NOMO-1 treated with DMSO at 0.1 percent for 48 hours (cell line): ENCODE measurements around the gene GNG4.

Experiments used
- DNase-seq: peaks from one replicate; lab custom pipeline; 2025; ENCODE audit not compliant: unreplicated experiment; lab: John Stamatoyannopoulos, UW

Gene GNG4

DNA sequence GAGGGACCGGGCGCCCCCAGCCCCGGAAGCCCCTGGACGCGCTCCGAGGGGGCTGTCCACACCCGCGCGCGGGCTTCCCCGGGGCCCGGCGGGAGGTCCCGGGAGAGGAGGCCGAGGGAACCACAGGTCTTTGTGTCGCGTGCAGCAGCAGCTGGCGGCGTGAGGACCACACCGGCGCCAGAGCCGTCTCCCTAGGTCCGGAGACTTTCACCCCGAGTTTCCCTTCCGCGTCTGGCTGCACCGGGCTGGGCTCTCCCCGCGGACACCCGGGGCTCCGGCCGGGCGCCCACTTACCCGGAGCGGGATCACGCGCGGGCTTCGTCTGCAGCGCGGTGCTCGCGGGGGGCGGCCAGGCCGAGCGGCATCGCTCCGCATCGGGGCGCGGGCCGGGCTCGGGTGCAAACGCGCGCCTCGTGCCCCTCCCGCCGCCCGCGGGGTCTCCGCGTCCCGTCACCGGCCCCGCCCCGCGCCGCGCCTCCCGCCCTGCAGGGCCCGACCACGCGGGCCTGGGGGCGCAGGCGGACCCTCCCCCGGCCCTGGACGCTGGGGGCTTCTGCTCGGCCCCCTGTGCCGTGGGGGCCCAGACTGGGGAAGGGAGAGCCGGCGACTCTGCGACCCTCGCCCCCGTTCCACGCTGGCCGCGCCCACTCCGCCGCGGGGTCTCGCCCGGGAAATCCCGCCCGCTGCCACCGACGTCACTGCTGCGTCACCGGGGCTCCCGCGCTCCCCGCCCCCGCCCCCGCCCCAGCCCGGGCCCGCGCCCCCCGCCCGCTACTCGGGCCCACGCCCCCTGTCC lies at the start of gene GNG4:
TSS of gene GNG4 (minus strand) at position 417 of the 796 bp plus-strand sequence. CDS start 65,946 bp downstream, outside the sequence.
- no peak for DNase-seq

DNA sequence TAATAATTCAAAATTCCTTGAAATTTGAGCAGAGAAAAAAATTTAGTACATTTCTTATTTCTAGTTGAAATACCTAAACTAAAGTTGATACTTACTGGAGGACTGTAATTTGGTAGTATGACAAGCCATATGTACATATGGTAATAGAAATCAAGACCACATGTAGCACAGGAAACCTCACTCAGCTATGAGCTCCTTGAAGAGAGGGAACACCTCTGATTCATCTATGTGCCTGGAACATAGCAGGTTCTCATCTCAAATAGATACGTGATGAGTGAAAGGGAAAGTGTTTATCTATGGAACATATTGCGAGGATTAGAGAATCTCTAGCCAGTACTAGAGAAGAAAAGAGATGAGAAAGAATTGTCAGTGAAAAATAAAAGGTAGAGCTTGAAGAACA lies 47.9 kb upstream of the GNG4 start:
- DNase-seq, result no peak

- no peak for DNase-seq
Observed at GRCh38 chr1:235689356-235689755, 39.8 kb upstream of the GNG4 start.

GRCh38 chr1:235688096-235688495 lies 38.5 kb upstream of the GNG4 start:
- no peak for DNase-seq

- DNase-seq, result no peak
Observed at GRCh38 chr1:235683653-235684052, 34.1 kb upstream of the GNG4 start.

GRCh38 chr1:235682216-235682615 lies 32.6 kb upstream of the GNG4 start:
- no peak for DNase-seq

DNA sequence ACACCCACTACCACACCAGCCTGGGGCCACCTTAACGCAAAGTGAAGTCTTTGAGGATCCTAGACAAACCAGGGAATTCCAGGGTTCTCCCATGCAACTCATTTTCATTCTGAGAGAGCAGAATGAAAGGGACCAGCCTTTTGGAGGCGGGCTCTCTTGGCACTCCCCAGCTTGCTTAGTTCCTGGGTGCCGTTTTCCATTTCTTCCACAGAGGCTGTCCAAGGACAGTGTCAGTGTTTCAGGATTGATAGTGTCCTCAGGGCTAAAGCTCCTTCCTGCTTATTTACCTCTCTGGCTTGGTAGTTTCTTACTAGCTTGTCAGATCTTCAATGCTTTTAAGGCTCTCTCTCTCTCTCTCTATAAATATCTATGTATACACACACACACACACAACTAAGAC lies 30.1 kb upstream of the GNG4 start:
- no peak for DNase-seq

DNA sequence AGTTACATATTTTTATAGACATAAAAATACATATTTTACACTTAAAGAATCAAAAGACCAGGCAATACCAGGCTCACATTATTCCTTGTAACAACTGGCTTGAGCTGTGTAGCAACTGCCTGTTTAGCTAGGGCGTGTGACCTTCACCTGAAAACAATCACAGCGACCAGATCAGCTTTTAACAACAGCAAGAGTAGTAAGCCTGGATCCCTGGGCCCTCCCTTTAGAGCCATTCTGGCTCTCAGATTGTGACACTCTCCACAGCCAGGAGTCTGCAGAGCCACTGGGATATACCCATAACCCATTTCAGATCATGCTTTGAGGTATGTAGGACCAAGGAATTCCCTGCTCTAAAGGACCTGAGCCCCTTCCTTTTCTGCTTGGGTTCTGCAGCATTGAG lies 29.4 kb upstream of the GNG4 start:
- no peak for DNase-seq

DNA sequence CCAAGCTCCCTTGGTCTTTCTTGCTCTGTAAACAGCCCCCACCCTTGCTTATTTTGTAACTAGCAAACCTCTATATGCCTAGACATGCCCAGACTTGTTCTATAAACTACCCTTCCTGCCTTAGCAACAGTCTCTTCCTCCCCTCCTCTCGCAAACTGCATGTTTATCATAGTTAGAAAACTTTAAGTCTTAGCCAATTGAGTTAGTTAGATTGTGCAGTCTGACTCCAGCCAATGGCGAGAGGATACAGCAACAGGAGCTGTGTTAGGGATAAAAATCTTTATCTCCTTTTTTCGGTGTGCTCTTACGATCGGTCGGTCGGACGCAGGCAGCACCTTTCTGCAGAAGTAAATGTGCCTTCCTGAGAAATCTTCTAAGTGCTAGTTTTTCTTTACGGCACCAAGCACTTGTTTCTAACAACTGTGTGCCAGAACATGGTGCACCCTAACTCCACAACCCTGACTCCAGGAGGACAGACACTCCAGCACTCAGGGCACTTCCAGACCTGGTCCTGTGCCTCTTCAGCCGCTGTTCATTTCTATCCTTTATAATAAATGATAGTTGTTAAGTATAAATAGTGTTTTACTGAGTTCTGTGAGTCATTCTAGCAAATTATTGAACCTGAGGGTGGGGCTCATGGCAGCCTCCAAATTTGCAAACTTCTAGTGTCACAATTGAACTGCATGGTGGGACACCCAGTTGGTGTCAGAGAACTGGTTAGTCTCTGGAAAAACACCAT lies 25.7 kb upstream of the GNG4 start:
- no peak for DNase-seq

- DNase-seq, result no peak
Observed at GRCh38 chr1:235673981-235674380, 24.4 kb upstream of the GNG4 start.

- no peak for DNase-seq
Observed at GRCh38 chr1:235671992-235672391, 22.4 kb upstream of the GNG4 start.

GRCh38 chr1:235670157-235670776 lies 20.7 kb upstream of the GNG4 start:
- DNase-seq, result no peak

- no peak for DNase-seq
Observed at GRCh38 chr1:235669277-235669676, 19.7 kb upstream of the GNG4 start.

GRCh38 chr1:235663628-235664027 lies 14.0 kb upstream of the GNG4 start:
- no peak for DNase-seq

DNA sequence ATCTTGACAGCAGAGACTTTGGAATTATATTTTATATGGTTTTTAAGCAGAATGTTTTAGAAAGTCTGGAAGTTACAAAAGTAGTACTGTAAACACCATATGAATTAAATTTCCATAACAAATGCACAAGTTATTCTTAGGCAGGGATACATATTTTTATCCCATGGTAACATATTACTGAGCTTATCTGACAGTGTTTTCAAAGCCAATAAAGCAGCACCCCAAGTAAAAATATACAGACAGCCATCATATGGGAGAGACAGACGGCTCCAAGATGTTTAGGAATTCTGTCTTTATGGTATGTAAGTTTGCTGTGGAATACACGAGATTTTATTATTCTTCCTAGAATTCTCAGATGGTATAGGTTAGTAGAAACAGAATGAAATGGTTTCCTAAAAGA lies 12.0 kb upstream of the GNG4 start:
- DNase-seq, result no peak

DNA sequence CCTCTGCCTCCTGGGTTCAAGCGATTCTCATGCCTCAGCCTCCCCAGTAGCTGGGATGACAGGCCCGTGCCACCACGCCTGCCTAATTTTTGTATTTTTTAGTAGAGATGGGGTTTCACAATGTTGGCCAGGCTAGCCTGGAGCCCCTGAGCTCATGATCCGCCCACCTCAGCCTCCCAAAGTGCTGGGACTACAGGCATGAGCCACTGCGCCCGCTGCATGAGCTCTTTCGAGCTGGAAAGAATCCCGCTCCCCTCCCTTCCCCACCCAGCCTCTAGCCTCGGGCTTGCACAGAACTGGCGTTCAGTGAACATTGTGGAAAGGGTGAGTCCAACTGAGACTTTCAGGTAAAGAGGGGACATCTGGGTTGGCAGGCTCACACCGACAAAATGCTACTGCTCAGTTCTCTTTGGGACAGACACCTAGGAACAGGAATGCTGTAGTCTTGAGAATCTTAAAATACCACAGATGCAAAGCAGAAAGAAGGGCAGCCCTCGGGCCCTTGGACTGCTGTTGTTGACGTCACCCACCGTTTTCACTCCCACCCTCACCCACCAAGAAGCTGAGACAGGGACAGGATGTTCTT lies 9.7 kb upstream of the GNG4 start:
- DNase-seq, result no peak

- DNase-seq, result no peak
Observed at GRCh38 chr1:235657747-235658526, 8.4 kb upstream of the GNG4 start.

GRCh38 chr1:235657269-235657668 lies 7.7 kb upstream of the GNG4 start:
- no peak for DNase-seq

- DNase-seq, result no peak
Observed at GRCh38 chr1:235652364-235652763, 2.8 kb upstream of the GNG4 start.

DNA sequence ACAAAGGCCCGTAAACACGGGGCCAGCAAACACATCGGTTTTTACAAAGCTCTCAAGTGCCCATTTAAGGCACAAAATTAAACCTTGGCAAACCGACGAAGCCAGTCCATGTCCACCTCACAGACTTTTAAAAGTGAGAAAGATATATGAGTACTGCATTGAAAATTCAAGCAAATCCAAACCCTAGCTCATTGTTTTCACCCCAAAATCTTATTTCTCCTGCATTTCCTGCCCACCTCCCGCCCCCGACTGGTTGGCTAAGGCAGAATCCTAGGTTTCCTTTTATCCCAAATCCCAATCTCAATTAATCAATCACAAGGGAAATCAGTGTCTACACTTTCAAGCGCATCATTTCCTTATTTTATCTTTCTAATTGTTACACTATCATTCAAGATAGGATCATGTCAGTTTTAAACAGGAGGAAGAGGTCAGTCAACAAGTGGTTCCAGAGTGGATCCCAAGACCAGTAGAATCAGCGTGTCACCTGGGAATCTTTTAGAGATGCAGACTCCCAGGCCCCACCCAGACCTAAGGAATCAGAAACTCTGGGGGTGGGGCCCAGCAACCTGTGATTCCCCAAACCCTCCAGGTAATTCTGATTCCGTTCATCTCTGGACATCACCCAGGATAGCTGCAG lies 1.7 kb upstream of the GNG4 start:
- DNase-seq, result no peak
